Gastroesophageal sphincter (tissue), 4 donors: ENCODE results near the gene SMOC1. TPM values are rescaled to one million over a fixed set of nuclear protein-coding genes. Genes with fewer than 3 reads are reported as not detected.

Experiments
- ATAC-seq: fragments of 150-250 bp; one replicate; pipeline ENCODE4 v1.9.1; 2016; ENCODE audit warnings: mild to moderate bottlenecking, moderate library complexity
- H3K27ac ChIP-seq, 4 donors: fragments of 200-600 bp; sonication (generic) in 3 of 4; 1 replicate in 3 of 4; 2 replicates in 1 of 4; pipeline ENCODE4 v1.5.1; 2016 to 2019
- H3K27me3 ChIP-seq: fragments of 200-600 bp; sonication (generic); one replicate; pipeline ENCODE4 v1.5.1; 2019
- H3K36me3 ChIP-seq, 2 donors: fragments of 200-600 bp; sonication (generic); one replicate each; pipeline ENCODE4 v1.5.1; 2019; ENCODE audit warnings: control low read depth in 1 of 2
- H3K4me1 ChIP-seq, 3 donors: fragments of 200-600 bp; sonication (generic); 1 replicate in 2 of 3; 2 replicates in 1 of 3; pipeline ENCODE4 v1.5.1; 2016 to 2019; ENCODE audit warnings: control low read depth in 2 of 3
- H3K4me3 ChIP-seq, 2 donors: fragments of 200-600 bp; sonication (generic); one replicate each; pipeline ENCODE4 v1.5.1; 2019; ENCODE audit warnings: mild to moderate bottlenecking in 1 of 2, moderate library complexity in 1 of 2
- H3K9me3 ChIP-seq, 3 donors: fragments of 200-600 bp; sonication (generic); one replicate each; pipeline ENCODE4 v1.5.1; 2017 to 2019; ENCODE audit warnings: control low read depth in 2 of 3
- CTCF ChIP-seq, 4 experiments: fragments of 200-600 bp in 2 of 4; fragments of 450-650 bp in 2 of 4; sonication (generic) in 1 of 4; IDR thresholded peaks; one replicate each; pipeline ENCODE4 v1.5.1; 2017 to 2019; ENCODE audit warnings: antibody characterized with exemption in 4 of 4, mild to moderate bottlenecking in 2 of 4, moderate library complexity in 2 of 4
- EP300 ChIP-seq: sonication (generic); formaldehyde crosslinking; IDR thresholded peaks from one replicate; pipeline ENCODE4 v1.6.1; 2017; ENCODE audit warnings: antibody characterized with exemption, mild to moderate bottlenecking
- POLR2A ChIP-seq, 2 donors: fragments of 450-650 bp; IDR thresholded peaks; one replicate each; pipeline ENCODE4 v1.6.1; 2017; ENCODE audit warnings: antibody characterized with exemption in 2 of 2, mild to moderate bottlenecking in 2 of 2, moderate library complexity in 1 of 2
- POLR2AphosphoS5 ChIP-seq: sonication (generic); formaldehyde crosslinking; IDR thresholded peaks from one replicate; pipeline ENCODE4 v1.6.1; 2017; ENCODE audit warnings: antibody characterized with exemption
- WGBS, 2 donors: methylation state at CpG; one replicate each; pipeline ENCODE4 v1.1.5; 2018; ENCODE audit warnings: low coverage in 1 of 2; 5-methylcytosine and 5-hydroxymethylcytosine counted together
- total RNA-seq, 4 donors: library from RNA; depleted of rRNA; stranded (reverse); fragments of >200 nt; gene quantifications; one replicate each; pipeline ENCODE4 v1.1.0, GENCODE V29; 2016

SMOC1 gene
- total RNA-seq, 4 donors from 2014 or later = 0.19 to 11.8 (median 0.31) TPM; not detected in 1

DNA sequence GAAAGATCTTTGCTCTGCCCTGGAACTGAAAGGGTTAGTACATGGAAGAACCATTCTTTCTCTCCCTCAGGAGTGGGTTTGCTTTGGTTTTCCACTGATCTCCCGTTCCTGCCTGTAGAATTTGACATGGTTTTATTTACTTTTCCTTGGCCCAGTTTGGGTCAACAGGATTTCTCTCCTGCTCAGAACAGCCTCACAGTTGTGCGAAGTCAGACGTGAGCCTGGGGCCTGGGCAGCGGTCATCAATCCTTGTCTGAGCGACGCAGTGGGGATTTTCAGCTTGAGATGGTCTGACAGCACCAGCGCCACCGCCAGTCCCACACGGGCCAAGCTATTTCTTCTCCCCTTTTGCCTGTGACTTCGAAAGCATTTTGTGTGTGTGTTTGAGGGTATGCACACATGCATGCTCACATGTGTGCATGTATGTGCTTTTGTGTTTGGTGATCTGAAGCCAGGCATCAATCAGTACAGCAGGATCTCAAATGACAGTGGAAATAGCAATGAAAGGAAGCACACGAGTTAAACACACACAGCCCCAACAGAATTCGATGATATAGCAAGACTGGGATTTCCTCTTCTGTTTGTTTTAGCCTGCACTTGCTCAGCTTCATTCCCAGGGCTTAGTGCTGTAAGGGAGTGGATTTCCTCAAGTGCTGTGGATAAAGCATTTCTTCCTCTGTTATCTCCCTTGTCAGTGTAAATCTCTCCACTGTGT lies 58.3 kb downstream of the SMOC1 start:
- no peak for ATAC-seq
- 17 to 32% methylated on average over 9 to 12 of the region's 12 CpGs for WGBS, 2 donors
- H3K27ac ChIP-seq = no peak overlapping the region

GRCh38 chr14:69938751-69939150 lies 59.5 kb downstream of the SMOC1 start:
- TF ChIP-seq POLR2A (IDR thresholded peaks at IDR 0.05) = no peak
- no peak for TF ChIP-seq POLR2AphosphoS5
- TF ChIP-seq CTCF (IDR thresholded peaks at IDR 0.05) = no peak
- no peak for TF ChIP-seq EP300
- H3K4me1 ChIP-seq = no peaks in the 10 kb centered on the region

More for the DNA sequence above, 58.3 kb downstream of the SMOC1 start:
- no peaks in the 10 kb centered on the region for H3K36me3 ChIP-seq
- peaks cover 33% of the 10 kb centered on the region for H3K27me3 ChIP-seq
- no peaks in the 10 kb centered on the region for H3K9me3 ChIP-seq
- H3K4me3 ChIP-seq = no peak overlapping the region
- H3K4me1 ChIP-seq = no peaks in the 10 kb centered on the region
- TF ChIP-seq CTCF (IDR thresholded peaks at IDR 0.05) = no peak
- TF ChIP-seq EP300 = no peak
- no peak for TF ChIP-seq POLR2AphosphoS5
- no peak for TF ChIP-seq POLR2A (IDR thresholded peaks at IDR 0.05)

GRCh38 chr14:69941768-69942742 lies 62.8 kb downstream of the SMOC1 start:
- no peak for ATAC-seq
- no peaks in the 10 kb centered on the region for H3K4me1 ChIP-seq
- TF ChIP-seq EP300 (no peak), CTCF (IDR thresholded peaks at IDR 0.05) (no peak), POLR2A (IDR thresholded peaks at IDR 0.05) (no peak), POLR2AphosphoS5 (no peak)
- H3K36me3 ChIP-seq = no peaks in the 10 kb centered on the region
- H3K9me3 ChIP-seq = peaks cover 0 to 30% (median 0%) of the 10 kb centered on the region in 3 donors
- H3K4me3 ChIP-seq = no peak overlapping the region
- H3K27ac ChIP-seq = no peak overlapping the region
- H3K27me3 ChIP-seq = peaks cover 41% of the 10 kb centered on the region
- WGBS, 2 donors = 65 to 73% methylated on average over 4 of the region's 4 CpGs

More at GRCh38 chr14:69938751-69939150, 59.5 kb downstream of the SMOC1 start:
- no peak for ATAC-seq
- Histone ChIP-seq H3K9me3 (peaks cover 0 to under 1% (median 0%) of the 10 kb centered on the region in 3 donors), H3K27me3 (peaks cover 43% of the 10 kb centered on the region), H3K36me3 (no peaks in the 10 kb centered on the region), H3K27ac (no peak overlapping the region), H3K4me3 (no peak overlapping the region)
- WGBS, 2 donors = 81 to 84% methylated on average over 3 to 6 of the region's 6 CpGs

GRCh38 chr14:69943084-69943780 lies 64.0 kb downstream of the SMOC1 start:
- no peak overlapping the region for H3K27ac ChIP-seq
- no peak overlapping the region for H3K4me3 ChIP-seq
- no peak for ATAC-seq
- TF ChIP-seq POLR2A (IDR thresholded peaks at IDR 0.05) = no peak
- TF ChIP-seq CTCF (IDR thresholded peaks at IDR 0.05) = no peak
- TF ChIP-seq POLR2AphosphoS5 = no peak
- no peak for TF ChIP-seq EP300
- no peaks in the 10 kb centered on the region for H3K4me1 ChIP-seq
- peaks cover 40% of the 10 kb centered on the region for H3K27me3 ChIP-seq
- 42 to 52% methylated on average over 10 to 11 of the region's 12 CpGs for WGBS, 2 donors
- no peaks in the 10 kb centered on the region for H3K36me3 ChIP-seq
- peaks cover 0 to 33% (median 0%) of the 10 kb centered on the region in 3 donors for H3K9me3 ChIP-seq
